HG02840 (cell line): ENCODE results near the gene MAPT.
"Not testable (repeated sequence)": the region's sequence is repeated elsewhere in the genome, so short reads cannot be mapped to it uniquely, and the experiment has no call there.

Source experiments
- ATAC-seq: cut with Tn5 transposase; IDR thresholded peaks from one replicate; pipeline ENCODE4 v1.9.1; 2021; ENCODE audit warnings: mild to moderate bottlenecking, moderate library complexity, moderate number of reproducible peaks; ENCODE audit not compliant: unreplicated experiment, low FRiP score

Gene MAPT

GRCh38 chr17:45948498-45948880 is 54.1 kb downstream of the MAPT start:
- no peak for ATAC-seq

- no peak for ATAC-seq
Measured at GRCh38 chr17:45948881-45949624, 54.7 kb downstream of the MAPT start.

- no peak for ATAC-seq
Measured at GRCh38 chr17:45949755-45950320, 55.5 kb downstream of the MAPT start.

GRCh38 chr17:45950888-45951287 is 56.5 kb downstream of the MAPT start:
- ATAC-seq = no peak

GRCh38 chr17:45951403-45951802 is 57.0 kb downstream of the MAPT start:
- no peak for ATAC-seq

- no peak for ATAC-seq
Measured at GRCh38 chr17:45951941-45952340, 57.6 kb downstream of the MAPT start.

- ATAC-seq = no peak
Measured at GRCh38 chr17:45952814-45953320, 58.5 kb downstream of the MAPT start.

GRCh38 chr17:45953561-45953960 is 59.2 kb downstream of the MAPT start:
- no peak for ATAC-seq

GRCh38 chr17:45954914-45955313 is 60.6 kb downstream of the MAPT start:
- no peak for ATAC-seq

- ATAC-seq = no peak
Measured at GRCh38 chr17:45955326-45955725, 61.0 kb downstream of the MAPT start.

- ATAC-seq = no peak
Measured at GRCh38 chr17:45956090-45956489, 61.7 kb downstream of the MAPT start.

GRCh38 chr17:45956746-45957145 is 62.4 kb downstream of the MAPT start:
- not testable (repeated sequence) for ATAC-seq

GRCh38 chr17:45958307-45958706 is 64.0 kb downstream of the MAPT start:
- no peak for ATAC-seq

GRCh38 chr17:45958994-45959665 is 64.8 kb downstream of the MAPT start:
- no peak for ATAC-seq

- no peak for ATAC-seq
Measured at GRCh38 chr17:45960311-45960710, 66.0 kb downstream of the MAPT start.

- ATAC-seq = no peak
Measured at GRCh38 chr17:45961206-45961605, 66.9 kb downstream of the MAPT start.

- ATAC-seq = no peak
Measured at GRCh38 chr17:45962221-45962972, 68.0 kb downstream of the MAPT start.

- ATAC-seq = no peak
Measured at GRCh38 chr17:45963283-45963682, 68.9 kb downstream of the MAPT start.

- ATAC-seq = no peak
Measured at GRCh38 chr17:45963889-45964288, 69.5 kb downstream of the MAPT start.

- no peak for ATAC-seq
Measured at GRCh38 chr17:45964634-45965033, 70.3 kb downstream of the MAPT start.

- no peak for ATAC-seq
Measured at GRCh38 chr17:45965812-45966211, 71.5 kb downstream of the MAPT start.
